Ovary (tissue), 9 donors: ENCODE results near the gene DAAM1. TPM values are rescaled to one million over a fixed set of nuclear protein-coding genes. Genes with fewer than 3 reads are reported as not detected.

Experiments
- DNase-seq, 5 donors: peaks; one replicate each; pipeline ENCODE4 v3.0.0-alpha.2; 2019 to 2020
- H3K27ac ChIP-seq, 2 donors: fragments of 200-600 bp; one replicate each; pipeline versions ENCODE4 v1.5.1 to v1.8.0; 2019 to 2022
- H3K27me3 ChIP-seq: fragments of 200-600 bp; one replicate; pipeline ENCODE4 v1.8.0; 2022
- H3K36me3 ChIP-seq: fragments of 200-600 bp; sonication (generic); one replicate; pipeline ENCODE4 v1.5.1; 2019
- H3K4me1 ChIP-seq: one replicate; pipeline ENCODE4 v1.8.1; 2013; ENCODE audit warnings: mild to moderate bottlenecking, moderate library complexity; ENCODE audit not compliant: insufficient read depth
- H3K4me3 ChIP-seq: fragments of 200-600 bp; sonication (generic); one replicate; pipeline ENCODE4 v1.5.1; 2017
- H3K9me3 ChIP-seq, 2 donors: fragments of 200-600 bp in 1 of 2; sonication (generic) in 1 of 2; one replicate each; pipeline versions ENCODE4 v1.5.1 to v1.8.1; 2013 to 2019; ENCODE audit warnings: mild to moderate bottlenecking in 1 of 2, moderate library complexity in 1 of 2
- EP300 ChIP-seq: sonication (generic); formaldehyde crosslinking; IDR thresholded peaks from one replicate; pipeline ENCODE4 v1.6.1; 2017; ENCODE audit warnings: antibody characterized with exemption
- POLR2A ChIP-seq: fragments of 450-650 bp; IDR thresholded peaks from one replicate; pipeline ENCODE4 v1.6.1; 2017; ENCODE audit warnings: antibody characterized with exemption, mild to moderate bottlenecking, moderate library complexity
- WGBS, 3 donors: extraction: QIAGEN DNeasy Blood & Tissue Kit in 1 of 3; methylation state at CpG; one replicate each; pipeline versions ENCODE4 v1.1.5 to v1.1.7; 2013 to 2017; 5-methylcytosine and 5-hydroxymethylcytosine counted together
- intact Hi-C, 4 donors: fragments of 100-400 bp; cut with DNase I; formaldehyde crosslinking; loops; one replicate each; pipeline versions ENCODE4 v1.11.0 to v1.15.1; 2022 to 2023
- polyA plus RNA-seq, 2 donors: library from polyadenylated mRNA; stranded (reverse); fragments of 200-250 nt in 1 of 2; fragments of 350-450 nt in 1 of 2; fragmentation: Illumina TruSeq in 1 of 2; extraction: RNeasy Lipid Tissue Mini Kit (QIAGEN cat#74804) in 1 of 2; gene quantifications; one replicate each; pipeline ENCODE4 v1.2.3, GENCODE V29; 2013 to 2014
- total RNA-seq, 7 donors: library from RNA; depleted of rRNA in 2 of 7; stranded (reverse); fragments of >200 nt in 2 of 7; fragmentation: NEBNext Ultra II Directional in 3 of 7; extraction: Animal tissue kit (Norgen Biotek cat#: 25700) in 3 of 7; gene quantifications; one replicate each; pipeline versions ENCODE4 v1.1.0 to v1.2.4, GENCODE V29; 2016 to 2023
- TF ChIP-seq, protein P1 (sequence below), 3 donors: fragments of 450-650 bp in 2 of 3; fragments of 200-600 bp in 1 of 3; IDR thresholded peaks; one replicate each; pipeline versions ENCODE4 v1.5.1 to v1.8.0; 2016 to 2022; ENCODE audit warnings: antibody characterized with exemption in 3 of 3, mild to moderate bottlenecking in 1 of 3
- donor health status: DM: no; HTN: no; CAD: no; lungs with moderate emphysema.
- donor health status: DM: no; HTN: no; CAD: no.
- donor health status: Bipolar disorder and iron deficiency.
- donor health status: DM: yes; HTN: yes; CAD: no.
- donor health status: DM: no; HTN: no; CAD: no.
- donor health status: DM: yes; HTN: yes; CAD: no.

The DAAM1 gene
- total and polyA plus RNA-seq, 9 donors, result 19.0 to 83.3 (median 35.3) TPM

DNA sequence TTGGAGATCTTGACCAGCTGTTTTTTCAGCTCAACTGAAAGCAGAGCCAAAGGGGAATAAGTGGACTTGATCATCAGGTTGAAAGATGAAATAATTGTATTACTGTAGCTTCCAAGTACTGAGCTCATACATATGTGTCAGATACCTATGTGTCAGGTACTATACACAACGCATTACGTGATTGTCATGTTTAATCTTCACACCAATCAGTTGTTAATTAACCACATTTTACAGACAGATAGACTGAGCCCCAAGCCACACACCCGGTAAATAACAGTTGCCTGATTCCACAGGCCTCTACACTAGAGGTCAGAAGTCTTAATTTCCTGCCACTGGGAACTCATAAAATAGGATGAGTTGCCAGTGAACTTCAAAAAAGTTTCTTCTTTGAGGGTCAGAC is 148.2 kb downstream of the DAAM1 start:
- no peaks in the 10 kb centered on the region for H3K27me3 ChIP-seq
- no peak for DNase-seq
- WGBS, 3 donors, result 86 to 90% (median 89%) methylated on average over 3 of the region's 3 CpGs
- peak overlapping the region in 1 of 2 donors; percentile 23 for H3K27ac ChIP-seq
- no peak overlapping the region for H3K4me3 ChIP-seq
- intact Hi-C loops, result loop anchor here in 1 of 4 donors (10.0 kb wide), 1 partner anchor 152 kb away; the partner anchor contains the start of gene DAAM1
- H3K36me3 ChIP-seq, result no peaks in the 10 kb centered on the region
- H3K4me1 ChIP-seq, result peaks cover 15% of the 10 kb centered on the region
- H3K9me3 ChIP-seq, result no peaks in the 10 kb centered on the region
- TF ChIP-seq, protein P1, sequence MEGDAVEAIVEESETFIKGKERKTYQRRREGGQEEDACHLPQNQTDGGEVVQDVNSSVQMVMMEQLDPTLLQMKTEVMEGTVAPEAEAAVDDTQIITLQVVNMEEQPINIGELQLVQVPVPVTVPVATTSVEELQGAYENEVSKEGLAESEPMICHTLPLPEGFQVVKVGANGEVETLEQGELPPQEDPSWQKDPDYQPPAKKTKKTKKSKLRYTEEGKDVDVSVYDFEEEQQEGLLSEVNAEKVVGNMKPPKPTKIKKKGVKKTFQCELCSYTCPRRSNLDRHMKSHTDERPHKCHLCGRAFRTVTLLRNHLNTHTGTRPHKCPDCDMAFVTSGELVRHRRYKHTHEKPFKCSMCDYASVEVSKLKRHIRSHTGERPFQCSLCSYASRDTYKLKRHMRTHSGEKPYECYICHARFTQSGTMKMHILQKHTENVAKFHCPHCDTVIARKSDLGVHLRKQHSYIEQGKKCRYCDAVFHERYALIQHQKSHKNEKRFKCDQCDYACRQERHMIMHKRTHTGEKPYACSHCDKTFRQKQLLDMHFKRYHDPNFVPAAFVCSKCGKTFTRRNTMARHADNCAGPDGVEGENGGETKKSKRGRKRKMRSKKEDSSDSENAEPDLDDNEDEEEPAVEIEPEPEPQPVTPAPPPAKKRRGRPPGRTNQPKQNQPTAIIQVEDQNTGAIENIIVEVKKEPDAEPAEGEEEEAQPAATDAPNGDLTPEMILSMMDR (IDR thresholded peaks at IDR 0.05), result no peak
- no peak for TF ChIP-seq EP300
- TF ChIP-seq POLR2A, result no peak

DNA sequence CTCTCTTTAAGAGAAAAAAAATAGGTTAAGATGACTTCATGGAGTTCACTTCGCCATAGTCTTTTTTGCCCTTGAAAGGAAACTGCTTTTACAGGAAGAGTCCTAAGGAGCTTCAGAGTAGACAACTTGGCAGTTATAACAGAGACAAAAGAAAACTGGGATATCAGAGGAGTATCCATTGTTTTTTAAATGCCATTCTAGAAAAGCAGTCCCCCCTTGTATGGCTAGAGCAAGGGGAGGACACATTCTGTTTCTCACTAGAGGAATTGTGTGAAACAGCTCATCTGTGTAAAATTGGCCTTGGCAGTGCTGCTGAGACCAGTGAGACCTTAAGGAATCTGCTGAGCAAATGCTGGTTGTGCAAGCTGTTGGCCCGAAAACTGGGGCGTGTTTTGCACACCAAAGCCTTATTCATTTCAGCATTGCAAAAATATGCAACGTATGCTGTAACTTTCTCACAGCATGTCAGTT is 148.7 kb downstream of the DAAM1 start:
- DNase-seq, result peak; percentile 34 to 78 (median 41)
- Histone ChIP-seq H3K27me3 (no peaks in the 10 kb centered on the region), H3K36me3 (no peaks in the 10 kb centered on the region), H3K4me1 (peaks cover 15% of the 10 kb centered on the region), H3K9me3 (no peaks in the 10 kb centered on the region), H3K27ac (peak overlapping the region in 1 of 2 donors; percentile 23), H3K4me3 (no peak overlapping the region)
- 22 to 45% (median 27%) methylated on average over 4 of the region's 4 CpGs for WGBS, 3 donors
- TF ChIP-seq EP300 (no peak), POLR2A (no peak)
- TF ChIP-seq, protein P1 (IDR thresholded peaks at IDR 0.05), result no peak
- intact Hi-C loops, result loop anchor here in 1 of 4 donors (10.0 kb wide), 1 partner anchor 152 kb away; the partner anchor contains the start of gene DAAM1

DNA sequence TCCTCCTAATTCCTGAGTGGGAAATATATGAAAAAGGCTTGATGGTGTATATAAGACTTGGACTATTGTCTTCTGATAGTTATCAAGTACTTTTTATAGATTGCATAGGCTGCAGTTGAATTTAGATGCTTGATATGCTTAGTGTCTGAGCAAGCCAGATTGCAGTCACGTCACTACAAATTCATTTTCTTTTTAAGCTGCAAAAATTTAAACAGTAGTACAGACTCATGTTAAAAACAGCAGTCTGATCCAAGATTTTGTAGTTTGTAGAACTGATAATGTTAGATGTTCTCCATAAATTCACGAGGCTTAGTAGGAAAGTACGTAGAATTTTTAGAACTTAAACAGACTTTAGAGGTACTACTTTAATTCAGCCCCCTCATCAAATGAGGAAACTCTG is 150.3 kb downstream of the DAAM1 start:
- Histone ChIP-seq H3K27ac (no peak overlapping the region), H3K4me1 (peaks cover 11% of the 10 kb centered on the region)

DNA sequence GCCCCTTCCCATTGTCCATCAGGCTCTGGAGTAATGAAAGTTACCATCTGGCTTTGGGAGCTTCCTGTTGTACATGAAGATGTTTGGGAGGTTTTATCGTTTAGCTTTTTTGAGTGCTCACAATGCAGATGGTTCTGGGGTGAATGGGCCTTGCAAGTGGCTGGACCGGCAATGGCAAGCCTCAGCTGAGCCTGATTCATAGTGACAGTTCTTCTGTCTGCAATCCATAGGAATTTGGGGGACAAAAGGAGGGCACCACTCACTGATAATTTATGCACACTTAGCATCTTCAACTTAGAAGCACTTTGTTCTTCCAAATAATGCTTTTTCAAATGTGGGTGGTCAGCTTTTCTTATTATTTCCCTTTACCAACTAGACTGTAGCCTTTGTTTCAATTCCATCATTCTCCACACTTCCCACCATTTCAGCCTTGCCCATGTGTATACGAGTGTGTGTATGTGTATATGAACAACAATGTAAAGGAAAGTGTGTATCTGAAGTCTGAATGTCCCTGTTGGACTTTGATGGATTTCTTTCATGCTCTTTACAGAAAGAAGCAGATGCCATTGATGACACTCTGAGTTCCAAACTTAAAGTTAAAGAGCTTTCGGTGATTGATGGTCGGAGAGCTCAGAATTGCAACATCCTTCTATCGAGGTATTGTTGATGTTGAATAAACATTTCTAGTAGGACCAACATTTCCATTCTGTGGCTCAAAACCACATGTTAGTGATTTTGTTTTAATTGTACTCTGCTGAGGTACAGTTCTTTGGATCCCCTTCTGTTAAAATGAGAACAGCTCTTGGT is 151.3 kb downstream of the DAAM1 start:
- no peak for DNase-seq
- H3K4me1 ChIP-seq, result peaks cover 9% of the 10 kb centered on the region
- no peaks in the 10 kb centered on the region for H3K9me3 ChIP-seq
- no peak overlapping the region for H3K27ac ChIP-seq
- no peak for TF ChIP-seq POLR2A
- TF ChIP-seq, protein P1 (IDR thresholded peaks at IDR 0.05), result no peak
- no peak for TF ChIP-seq EP300
- intact Hi-C loops, result loop anchor here in 1 of 4 donors (10.0 kb wide), 1 partner anchor 155 kb away; the partner anchor contains the start of gene DAAM1
- WGBS, 3 donors, result 86 to 91% (median 89%) methylated on average over 6 of the region's 6 CpGs
- H3K27me3 ChIP-seq, result no peaks in the 10 kb centered on the region
- H3K36me3 ChIP-seq, result no peaks in the 10 kb centered on the region
- no peak overlapping the region for H3K4me3 ChIP-seq

More for the DNA sequence above, 150.3 kb downstream of the DAAM1 start:
- no peaks in the 10 kb centered on the region for H3K9me3 ChIP-seq
- no peaks in the 10 kb centered on the region for H3K36me3 ChIP-seq
- WGBS, 3 donors, result 67 to 76% (median 75%) methylated on average over 3 of the region's 3 CpGs
- H3K27me3 ChIP-seq, result no peaks in the 10 kb centered on the region
- H3K4me3 ChIP-seq, result no peak overlapping the region
- TF ChIP-seq EP300 (no peak), POLR2A (no peak)
- TF ChIP-seq, protein P1 (IDR thresholded peaks at IDR 0.05), result no peak
- intact Hi-C loops, result loop anchor here in 1 of 4 donors (10.0 kb wide), 1 partner anchor 154 kb away; the partner anchor contains the start of gene DAAM1
- no peak for DNase-seq
